ENCODE results near the gene PANK1.
"Not testable (repeated sequence)": the region's sequence is repeated elsewhere in the genome, so short reads cannot be mapped to it uniquely, and the experiment has no call there.

Gene PANK1

GRCh38 chr10:89567576-89568245 is 77.3 kb downstream of the PANK1 start:
- no peak for DNase-seq (ENCODE audit: low read depth in 2 of 2)

DNA sequence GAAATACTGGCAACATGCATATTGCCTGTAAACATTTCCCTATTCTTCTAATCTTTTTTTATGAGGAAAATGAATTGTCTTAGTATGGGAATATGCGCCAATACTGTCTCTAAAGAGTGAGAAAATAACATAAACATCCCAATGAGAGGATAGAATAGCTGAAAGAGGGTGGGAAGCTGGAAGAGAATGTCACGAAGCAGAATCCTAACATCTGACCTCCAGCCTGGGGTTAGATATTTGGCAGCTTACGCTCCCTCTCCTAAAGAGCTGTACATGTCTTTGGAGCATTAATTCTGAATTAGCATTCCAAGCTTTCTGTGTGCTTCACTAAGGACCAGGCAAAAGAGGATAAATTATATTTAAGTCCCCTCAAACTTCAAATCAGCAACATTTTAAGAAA is 78.0 kb downstream of the PANK1 start:
- DNase-seq (ENCODE audit: low read depth in 2 of 2): no peak

- no peak for DNase-seq (ENCODE audit: low read depth in 2 of 2)
These were observed 78.7 kb downstream of the PANK1 start for GRCh38 chr10:89566095-89566950.

- no peak for DNase-seq (ENCODE audit: low read depth in 2 of 2)
These were observed 79.9 kb downstream of the PANK1 start for GRCh38 chr10:89565180-89565579.

- no peak for DNase-seq (ENCODE audit: low read depth in 2 of 2)
These were observed 81.1 kb downstream of the PANK1 start for GRCh38 chr10:89563861-89564478.

- DNase-seq (ENCODE audit: low read depth in 2 of 2): no peak
These were observed 81.7 kb downstream of the PANK1 start for GRCh38 chr10:89563311-89563710.

- no peak for DNase-seq (ENCODE audit: low read depth in 2 of 2)
These were observed 88.4 kb downstream of the PANK1 start for GRCh38 chr10:89556600-89556999.

DNA sequence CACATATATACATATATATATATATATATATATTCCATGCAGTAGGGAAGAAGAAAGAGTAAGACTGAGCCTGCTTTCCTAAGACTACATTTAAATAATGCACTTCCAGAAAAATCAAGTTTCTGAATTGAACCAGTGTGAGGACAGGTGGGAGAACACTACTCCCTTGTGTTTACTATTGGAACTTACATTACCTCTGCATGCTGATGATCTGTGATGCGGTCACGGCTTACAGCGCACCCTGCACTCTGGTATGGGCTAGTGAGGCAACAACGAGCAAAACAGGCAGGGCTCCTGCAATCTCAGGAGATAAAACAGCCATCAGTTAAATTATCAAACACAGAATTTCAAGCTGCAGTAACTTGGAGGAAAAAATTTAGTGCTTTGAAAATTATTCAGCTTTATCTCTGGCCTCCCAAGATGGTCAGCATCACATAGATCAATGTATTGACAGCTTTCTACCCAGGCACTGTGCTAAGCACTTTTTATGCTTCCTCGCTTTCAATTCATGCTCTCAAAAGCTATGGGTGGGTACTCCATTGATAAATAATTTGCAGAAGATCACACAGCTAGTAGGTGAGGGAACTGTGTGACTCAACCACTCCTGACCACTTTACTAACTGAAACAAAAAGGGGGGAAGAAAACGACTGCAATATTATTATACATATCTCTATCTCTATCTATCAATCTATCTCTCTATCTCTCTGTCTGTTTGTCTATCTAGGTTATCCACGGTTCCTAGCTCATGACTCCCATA is 89.2 kb downstream of the PANK1 start:
- DNase-seq (ENCODE audit: low read depth in 2 of 2): no peak

DNA sequence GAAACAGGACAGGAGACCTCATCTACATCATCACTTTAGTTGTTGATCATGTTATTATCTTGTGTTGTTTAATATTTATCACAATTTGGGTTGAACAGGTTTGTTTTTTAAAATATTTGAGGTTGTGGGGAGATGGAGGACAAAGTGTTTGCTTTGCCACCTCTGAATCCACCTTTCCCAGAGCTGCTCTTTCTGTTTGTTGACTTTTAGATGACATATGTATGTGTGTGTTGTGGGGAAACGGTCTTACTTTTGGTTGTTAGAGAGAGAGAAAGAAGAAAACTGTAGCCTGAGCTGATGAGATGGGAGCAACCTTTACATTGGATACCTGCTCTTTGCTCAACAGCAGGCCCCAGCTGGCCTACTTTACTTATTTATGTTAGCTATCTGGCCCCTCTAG is 90.6 kb downstream of the PANK1 start:
- DNase-seq (ENCODE audit: low read depth in 2 of 2): no peak

GRCh38 chr10:89553064-89553734 is 91.8 kb downstream of the PANK1 start:
- DNase-seq (ENCODE audit: low read depth in 2 of 2): no peak

DNA sequence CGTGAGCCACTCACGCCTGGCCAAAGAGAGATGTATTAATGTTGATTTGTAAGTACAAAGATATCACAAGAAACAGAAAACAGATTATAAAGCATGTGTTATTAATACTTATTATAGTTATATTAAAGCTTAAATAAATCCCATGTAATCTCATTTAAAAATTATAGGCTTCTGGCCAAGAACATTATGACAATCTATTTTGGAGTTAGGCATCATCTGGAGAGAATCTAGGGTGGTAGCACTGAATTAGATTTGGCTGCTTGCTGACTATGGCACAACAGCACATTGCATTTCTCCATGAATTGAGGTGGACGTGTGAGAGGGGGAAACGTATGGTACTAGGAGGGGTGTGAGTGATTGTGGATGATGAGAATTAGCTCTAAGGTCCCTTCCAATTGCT is 92.8 kb downstream of the PANK1 start:
- no peak for DNase-seq (ENCODE audit: low read depth in 2 of 2)

DNA sequence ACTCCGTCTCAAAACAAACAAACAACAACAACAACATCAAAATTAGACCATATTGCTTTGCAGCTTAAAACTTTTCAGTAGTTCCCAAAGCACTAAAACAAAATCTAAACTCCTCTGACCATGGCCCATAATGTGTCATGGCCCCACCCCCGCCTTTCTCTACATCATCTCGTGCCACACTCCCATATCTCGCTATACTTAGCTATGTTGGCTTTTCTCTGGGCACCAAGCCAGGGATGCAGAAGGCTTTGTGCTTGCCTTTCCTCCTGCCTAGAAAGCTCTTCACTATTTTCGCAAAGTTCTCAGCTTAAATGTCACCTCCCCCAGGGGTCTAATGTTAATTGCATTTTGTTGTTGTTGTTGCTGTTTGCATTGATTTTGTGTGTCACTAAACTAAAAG is 94.5 kb downstream of the PANK1 start:
- no peak for DNase-seq (ENCODE audit: low read depth in 2 of 2)

GRCh38 chr10:89549510-89549909 is 95.5 kb downstream of the PANK1 start:
- no peak for DNase-seq (ENCODE audit: low read depth in 2 of 2)

DNA sequence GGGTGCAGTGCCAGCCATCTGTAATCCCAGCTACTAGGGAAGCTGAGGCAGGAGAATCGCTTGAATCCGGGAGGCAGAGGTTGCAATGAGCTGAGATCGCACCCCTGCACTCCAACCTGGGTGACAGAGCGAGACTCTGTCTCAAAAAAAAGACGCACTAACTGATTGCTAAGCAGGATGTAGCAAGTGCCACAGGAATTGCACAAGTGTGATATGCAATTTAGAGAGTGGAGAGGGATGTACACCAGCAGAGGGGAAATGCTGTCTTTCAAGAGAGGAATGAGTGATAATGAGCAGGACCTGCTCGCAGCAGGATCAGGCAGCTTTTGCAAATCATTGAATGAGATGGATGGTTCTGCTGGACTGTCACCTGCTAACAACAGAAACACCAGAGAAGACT is 96.4 kb downstream of the PANK1 start:
- DNase-seq (ENCODE audit: low read depth in 2 of 2): no peak

GRCh38 chr10:89547853-89548513 is 97.1 kb downstream of the PANK1 start:
- DNase-seq (ENCODE audit: low read depth in 2 of 2): no peak

GRCh38 chr10:89546651-89547050 is 98.4 kb downstream of the PANK1 start:
- not testable (repeated sequence) for DNase-seq (ENCODE audit: low read depth in 2 of 2)

GRCh38 chr10:89543841-89544240 is 101.2 kb downstream of the PANK1 start:
- no peak for DNase-seq (ENCODE audit: low read depth in 2 of 2)

DNA sequence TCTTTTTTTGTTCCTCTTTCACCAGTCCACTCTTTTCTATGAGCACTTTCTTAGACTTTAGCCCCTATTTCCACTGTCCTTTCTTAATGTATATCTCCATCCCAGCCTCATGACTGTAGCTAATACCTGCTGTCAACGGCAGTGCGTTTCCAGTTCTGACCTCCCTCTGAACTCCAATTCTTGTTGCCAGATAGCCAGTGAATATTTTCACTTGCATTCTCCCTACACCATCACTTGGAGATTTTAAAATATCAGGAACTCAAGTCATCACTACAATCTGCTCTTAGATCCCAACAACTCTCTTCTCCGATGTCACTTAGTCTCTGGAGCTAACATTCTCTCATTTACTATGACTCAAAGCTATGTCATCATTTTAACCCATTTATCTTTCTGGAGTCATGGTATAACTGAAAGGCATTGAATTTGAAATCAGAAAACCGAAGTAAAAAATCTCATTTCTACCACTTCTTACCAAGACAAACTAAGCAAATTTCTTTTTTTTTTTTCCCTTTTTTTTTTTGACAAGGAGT is 104.6 kb downstream of the PANK1 start:
- DNase-seq (ENCODE audit: low read depth in 2 of 2): no peak

- no peak for DNase-seq (ENCODE audit: low read depth in 2 of 2)
These were observed 107.7 kb downstream of the PANK1 start for GRCh38 chr10:89537364-89537763.

DNA sequence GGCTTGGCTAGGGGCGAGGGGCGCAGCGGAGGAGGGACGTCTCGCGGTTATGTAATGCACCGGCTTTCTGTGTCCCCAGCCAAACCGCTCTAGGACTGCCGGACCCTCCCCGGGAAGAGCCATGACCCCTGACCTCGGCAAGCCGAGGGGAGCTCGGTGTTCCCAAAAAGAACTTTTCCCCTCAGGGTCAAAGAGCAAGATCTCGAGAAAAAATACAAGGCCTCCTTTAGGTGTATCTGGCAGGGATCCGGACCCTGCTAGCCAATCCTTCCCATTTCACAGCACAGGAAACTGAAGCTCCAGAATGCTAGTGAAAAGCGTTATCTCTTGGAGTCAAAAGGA is 109.1 kb downstream of the PANK1 start:
- DNase-seq (ENCODE audit: low read depth in 2 of 2): no peak

Data from stimulated activated CD8-positive, alpha-beta memory T cell treated with anti-CD3 and anti-CD28 coated beads, Interleukin-2, amount 100 ng/mL, for 48 hours (primary cell).